A549 (cell line): Measurements from ENCODE around the gene MRPL17. TPM values are rescaled to one million over a fixed set of nuclear protein-coding genes. Genes with fewer than 3 reads are reported as not detected.
A peak's percentile ranks its signal among the peaks of the same experiment; 100 is the strongest.

Source experiments
- ATAC-seq, 2 experiments: fragments of 200-7000 bp in 1 of 2; fragments of >200 bp in 1 of 2; cut with Nextera tagmentation in 1 of 2; cut with Tn5 transposase in 1 of 2; 3 replicates each; pipeline versions ENCODE4 v1.8.0 to v1.9.1; 2018 to 2020; ENCODE audit warnings: mild to moderate bottlenecking in 1 of 2, moderate library complexity in 1 of 2
- CTCF ChIA-PET: fragments of 300-600 bp; sonication (Branson Sonifier 250); formaldehyde crosslinking; extraction: SDS; loops from one replicate; lab custom pipeline; 2021; ENCODE audit warnings: antibody characterized with exemption, inconsistent platforms; lab: Yijun Ruan, JAX
- POLR2A ChIA-PET: fragments of 350-600 bp; formaldehyde crosslinking; extraction: SDS; loops from one replicate; lab custom pipeline; 2021; ENCODE audit warnings: antibody characterized with exemption, inconsistent platforms; lab: Yijun Ruan, JAX
- DNase-seq, 2 experiments: peaks; one replicate each; pipeline versions ENCODE4 v3.0.0 to v3.0.0-alpha.2; 2011 to 2016; ENCODE audit warnings: low read depth in 1 of 2, low spot score in 1 of 2
- FAIRE-seq: peaks from 2 replicates; lab custom pipeline; 2011; peaks lifted over from hg19 to GRCh38; lab: Jason Lieb, UNC
- H3K27ac ChIP-seq, 2 experiments: fragments of >200 bp; sonication (Bioruptor Twin); formaldehyde crosslinking; 3 replicates each; pipeline ENCODE4 v1.5.1; 2016 to 2017
- H3K4me1 ChIP-seq: fragments of >200 bp; sonication (Bioruptor Twin); formaldehyde crosslinking; 3 replicates; pipeline ENCODE4 v1.6.1; 2016
- H3K4me2 ChIP-seq: fragments of >200 bp; sonication (Bioruptor Twin); formaldehyde crosslinking; 3 replicates; pipeline ENCODE4 v1.6.1; 2016
- H3K4me3 ChIP-seq: fragments of >200 bp; sonication (Bioruptor Twin); formaldehyde crosslinking; 3 replicates; pipeline ENCODE4 v1.5.1; 2016
- H3K9me3 ChIP-seq: fragments of >200 bp; sonication (Bioruptor Twin); formaldehyde crosslinking; 3 replicates; pipeline ENCODE4 v1.6.1; 2016
- CEBPB ChIP-seq, 2 experiments: fragments of >200 bp in 1 of 2; sonication (Bioruptor Twin) in 1 of 2; formaldehyde crosslinking in 1 of 2; IDR thresholded peaks; 2 replicates each; pipeline ENCODE4 v1.6.1; 2012 to 2016
- CHD2 ChIP-seq: fragments of 150-350 bp; IDR thresholded peaks from 2 replicates; pipeline ENCODE4 v1.6.1; 2014; ENCODE audit warnings: low read length; ENCODE audit not compliant: partially characterized antibody
- CHD4 ChIP-seq: fragments of 200-600 bp; sonication (generic); IDR thresholded peaks from 2 replicates; pipeline ENCODE4 v1.6.1; 2016; ENCODE audit warnings: antibody characterized with exemption, mild to moderate bottlenecking, borderline replicate concordance
- EHF ChIP-seq: fragments of 250-450 bp; sonication (Bioruptor Pico); IDR thresholded peaks from 2 replicates; pipeline ENCODE4 v1.5.0; 2020; ENCODE audit warnings: mild to moderate bottlenecking
- EP300 ChIP-seq, 2 experiments: fragments of >200 bp; sonication (Bioruptor Twin); formaldehyde crosslinking; IDR thresholded peaks; 2 replicates in 1 of 2; 3 replicates in 1 of 2; pipeline ENCODE4 v1.6.1; 2016 to 2017
- ESRRA ChIP-seq: fragments of 150-350 bp; IDR thresholded peaks from 2 replicates; pipeline ENCODE4 v1.6.1; 2014; ENCODE audit warnings: mild to moderate bottlenecking, low read length, borderline replicate concordance
- HEYL ChIP-seq: fragments of 250-450 bp; sonication (Bioruptor Pico); IDR thresholded peaks from 2 replicates; pipeline ENCODE4 v1.8.0; 2021; ENCODE audit warnings: mild to moderate bottlenecking, moderate library complexity
- HOXA7 ChIP-seq: fragments of 250-450 bp; sonication (Bioruptor Pico); IDR thresholded peaks from 2 replicates; pipeline ENCODE4 v1.5.0; 2020; ENCODE audit warnings: mild to moderate bottlenecking, moderate library complexity
- JUNB ChIP-seq: fragments of >200 bp; sonication (Bioruptor Twin); formaldehyde crosslinking; IDR thresholded peaks from 2 replicates; pipeline ENCODE4 v1.6.1; 2016
- MAFK ChIP-seq: fragments of 450-650 bp; IDR thresholded peaks from 2 replicates; pipeline ENCODE4 v1.6.1; 2014; ENCODE audit not compliant: partially characterized antibody
- MAZ ChIP-seq: fragments of 150-350 bp; IDR thresholded peaks from 2 replicates; pipeline ENCODE4 v1.6.1; 2014; ENCODE audit warnings: antibody characterized with exemption, low read depth, low read length, borderline replicate concordance
- NFE2L2 ChIP-seq: fragments of 150-350 bp; conservative IDR thresholded peaks from 2 replicates; pipeline ENCODE4 v1.6.1; 2014; ENCODE audit warnings: low read length
- NPAS2 ChIP-seq: fragments of 250-450 bp; sonication (Bioruptor Pico); IDR thresholded peaks from 2 replicates; pipeline ENCODE4 v1.8.0; 2022; ENCODE audit warnings: mild to moderate bottlenecking, moderate library complexity, borderline replicate concordance
- NR3C1 ChIP-seq: fragments of >200 bp; sonication (Bioruptor Twin); formaldehyde crosslinking; IDR thresholded peaks from 3 replicates; pipeline ENCODE4 v1.6.1; 2017
- RAD21 ChIP-seq, 2 experiments: fragments of >200 bp in 1 of 2; sonication (Bioruptor Twin) in 1 of 2; formaldehyde crosslinking in 1 of 2; IDR thresholded peaks in 1 of 2; conservative IDR thresholded peaks in 1 of 2; 2 replicates in 1 of 2; 3 replicates in 1 of 2; pipeline ENCODE4 v1.6.1; 2012 to 2018; ENCODE audit warnings: inconsistent platforms in 1 of 2
- ZFP36 ChIP-seq: fragments of 450-650 bp; IDR thresholded peaks from 2 replicates; pipeline ENCODE4 v1.6.1; 2014; ENCODE audit warnings: borderline replicate concordance; ENCODE audit not compliant: partially characterized antibody
- ZNF302 ChIP-seq: fragments of 250-450 bp; sonication (Bioruptor Pico); IDR thresholded peaks from 2 replicates; pipeline ENCODE4 v1.9.0; 2021; ENCODE audit warnings: inconsistent platforms, mild to moderate bottlenecking, moderate library complexity
- ZSCAN20 ChIP-seq: fragments of 250-450 bp; sonication (Bioruptor Pico); IDR thresholded peaks from 2 replicates; pipeline ENCODE4 v1.8.0; 2022; ENCODE audit warnings: mild to moderate bottlenecking, moderate library complexity
- WGBS: methylation state at CpG from one replicate; pipeline ENCODE4 v1.1.6; 2017; ENCODE audit errors: missing lambda C conversion rate; 5-methylcytosine and 5-hydroxymethylcytosine counted together
- polyA plus RNA-seq, 4 experiments: library from polyadenylated mRNA; depleted of rRNA in 3 of 4; stranded (reverse); fragments of >200 nt; fragmentation: RNase III in 1 of 4; extraction: RNeasy Plus Mini Kit Qiagen cat#74134 plus additional on column Dnase treatment in 1 of 4; gene quantifications; 2 replicates in 3 of 4; 3 replicates in 1 of 4; pipeline ENCODE4 v1.2.3, GENCODE V29; 2011 to 2017
- TF ChIP-seq, protein P1 (sequence below): IDR thresholded peaks from 2 replicates; pipeline ENCODE4 v1.6.1; 2012; ENCODE audit warnings: low read depth, borderline replicate concordance
- TF ChIP-seq, protein P2 (sequence below): fragments of 450-650 bp; IDR thresholded peaks from 2 replicates; pipeline ENCODE4 v1.6.1; 2014; ENCODE audit warnings: antibody characterized with exemption
- TF ChIP-seq, protein P3 (sequence below): fragments of >200 bp; sonication (Bioruptor Twin); formaldehyde crosslinking; IDR thresholded peaks from 3 replicates; pipeline ENCODE4 v1.5.1; 2016
- TF ChIP-seq, protein P4 (sequence below): fragments of 150-350 bp; IDR thresholded peaks from 2 replicates; pipeline ENCODE4 v1.6.1; 2014; ENCODE audit warnings: low read depth, mild to moderate bottlenecking, low read length

Gene MRPL17
- polyA plus RNA-seq, 2 of the 4 experiments (the other 2 are of a cell fraction), result 96.8 to 128 TPM

DNA sequence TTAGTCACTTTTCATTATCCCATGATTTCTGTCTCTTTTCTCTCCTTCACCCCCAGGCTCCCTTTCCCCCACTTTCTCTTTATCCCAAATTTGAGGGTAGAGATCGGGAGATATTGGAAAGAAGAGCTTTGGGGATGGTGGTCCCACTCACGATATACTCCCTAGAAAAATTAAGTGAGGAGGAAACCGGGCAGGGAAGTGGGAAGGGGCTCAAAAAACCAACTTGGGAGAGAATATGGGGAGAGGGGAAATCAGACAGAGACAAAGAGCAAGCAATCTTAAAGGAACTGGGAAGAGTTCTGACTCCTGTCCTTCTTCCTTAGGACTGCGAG, 26.6 kb downstream of the MRPL17 start (continued):
- TF ChIP-seq ZNF302 (CRISPR knock-in tag) (no peak), RAD21 (conservative IDR thresholded peaks at IDR 0.05 in 1 of 2, IDR thresholded peaks at IDR 0.05 in 1 of 2) (no peak)
- TF ChIP-seq, all 56 proteins: peak for 0

DNA sequence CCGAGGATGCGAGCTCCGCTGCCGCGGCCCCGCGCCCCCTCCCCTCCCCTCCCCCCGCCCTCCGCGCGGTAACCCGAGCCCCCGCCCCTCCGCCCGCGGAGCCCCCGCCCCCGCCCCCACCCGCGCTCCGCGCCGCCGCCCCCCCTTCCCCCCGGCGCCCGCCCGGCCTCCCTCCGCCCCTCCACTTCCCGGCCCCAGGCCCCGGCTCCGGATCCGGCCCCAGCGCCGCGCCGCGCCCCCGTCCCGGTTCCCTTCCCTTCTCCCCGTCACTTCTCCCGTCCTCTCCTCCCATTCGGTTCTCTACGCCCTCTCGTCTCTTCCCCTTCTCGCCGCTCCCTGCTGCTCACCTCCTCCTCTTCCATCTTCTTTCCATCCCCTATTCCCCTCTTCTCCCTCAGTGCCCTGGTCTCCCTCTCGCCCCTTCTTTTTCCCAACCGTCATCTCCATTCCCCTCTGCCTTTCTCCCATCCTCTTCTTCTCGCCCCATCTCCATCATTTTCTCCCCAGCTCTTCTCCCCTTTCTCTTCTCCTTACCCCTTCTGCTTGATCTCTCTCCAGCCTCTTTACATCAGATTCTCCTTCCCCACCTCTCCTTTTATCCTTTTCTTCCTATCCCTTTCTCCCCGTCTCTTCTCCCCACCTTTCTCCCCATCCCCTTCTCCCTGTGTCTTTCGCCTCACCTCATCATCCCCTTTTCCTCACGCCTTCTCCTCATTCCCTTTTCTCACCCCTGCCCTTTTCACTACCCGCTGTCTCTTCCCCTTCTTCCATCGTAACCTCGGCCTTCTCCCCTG, 27.2 kb downstream of the MRPL17 start, which contains the start of gene DCHS1:
Gene DCHS1, minus strand, starts transcription at position 20 of the 794 bp plus-strand sequence. CDS start 14,196 bp downstream, outside the sequence.
- Histone ChIP-seq H3K9me3 (no peaks in the 10 kb centered on the region), H3K4me1 (no peaks in the 10 kb centered on the region)
- no peak for TF ChIP-seq EHF (CRISPR knock-in tag)
- no peak for TF ChIP-seq NR3C1
- no peak for TF ChIP-seq ESRRA
- TF ChIP-seq, protein P1, sequence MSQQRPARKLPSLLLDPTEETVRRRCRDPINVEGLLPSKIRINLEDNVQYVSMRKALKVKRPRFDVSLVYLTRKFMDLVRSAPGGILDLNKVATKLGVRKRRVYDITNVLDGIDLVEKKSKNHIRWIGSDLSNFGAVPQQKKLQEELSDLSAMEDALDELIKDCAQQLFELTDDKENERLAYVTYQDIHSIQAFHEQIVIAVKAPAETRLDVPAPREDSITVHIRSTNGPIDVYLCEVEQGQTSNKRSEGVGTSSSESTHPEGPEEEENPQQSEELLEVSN, result no peak
- TF ChIP-seq HOXA7 (CRISPR knock-in tag), result no peak
- no peak for TF ChIP-seq CHD2
- no peak for TF ChIP-seq JUNB
- TF ChIP-seq CHD4, result no peak
- no peak for TF ChIP-seq RAD21 (conservative IDR thresholded peaks at IDR 0.05 in 1 of 2, IDR thresholded peaks at IDR 0.05 in 1 of 2)
- no peak for TF ChIP-seq ZSCAN20
- no peak for TF ChIP-seq ZNF302 (CRISPR knock-in tag)
- TF ChIP-seq, protein P2, sequence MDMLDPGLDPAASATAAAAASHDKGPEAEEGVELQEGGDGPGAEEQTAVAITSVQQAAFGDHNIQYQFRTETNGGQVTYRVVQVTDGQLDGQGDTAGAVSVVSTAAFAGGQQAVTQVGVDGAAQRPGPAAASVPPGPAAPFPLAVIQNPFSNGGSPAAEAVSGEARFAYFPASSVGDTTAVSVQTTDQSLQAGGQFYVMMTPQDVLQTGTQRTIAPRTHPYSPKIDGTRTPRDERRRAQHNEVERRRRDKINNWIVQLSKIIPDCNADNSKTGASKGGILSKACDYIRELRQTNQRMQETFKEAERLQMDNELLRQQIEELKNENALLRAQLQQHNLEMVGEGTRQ, result no peak
- no peak for TF ChIP-seq NPAS2 (CRISPR knock-in tag)
- TF ChIP-seq MAZ, result no peak
- TF ChIP-seq, all 56 proteins: peak for 0
- Histone ChIP-seq H3K27ac (peak within 1 kb of the TSS in 1 of 2 experiments; percentile 74; a peak in 2 of 6 replicates), H3K4me3 (peak within 1 kb of the TSS; percentile 36), H3K4me2 (peak within 1 kb of the TSS; percentile 77)
- FAIRE-seq, result no peak
- DNase-seq, result no peak
- 50% methylated on average over 17 of the region's 56 CpGs for WGBS
- POLR2A ChIA-PET, result no interaction called here
- CTCF ChIA-PET, result interaction anchor here (0.8 to 1.8 kb wide), 2 partner anchors 28 to 30 kb away, joined by 3 to 5 read pairs; partner anchors contain the start of gene MRPL17
- ATAC-seq, result peak in 1 of 2 experiments; percentile 33; a peak in 3 of 6 replicates

DNA sequence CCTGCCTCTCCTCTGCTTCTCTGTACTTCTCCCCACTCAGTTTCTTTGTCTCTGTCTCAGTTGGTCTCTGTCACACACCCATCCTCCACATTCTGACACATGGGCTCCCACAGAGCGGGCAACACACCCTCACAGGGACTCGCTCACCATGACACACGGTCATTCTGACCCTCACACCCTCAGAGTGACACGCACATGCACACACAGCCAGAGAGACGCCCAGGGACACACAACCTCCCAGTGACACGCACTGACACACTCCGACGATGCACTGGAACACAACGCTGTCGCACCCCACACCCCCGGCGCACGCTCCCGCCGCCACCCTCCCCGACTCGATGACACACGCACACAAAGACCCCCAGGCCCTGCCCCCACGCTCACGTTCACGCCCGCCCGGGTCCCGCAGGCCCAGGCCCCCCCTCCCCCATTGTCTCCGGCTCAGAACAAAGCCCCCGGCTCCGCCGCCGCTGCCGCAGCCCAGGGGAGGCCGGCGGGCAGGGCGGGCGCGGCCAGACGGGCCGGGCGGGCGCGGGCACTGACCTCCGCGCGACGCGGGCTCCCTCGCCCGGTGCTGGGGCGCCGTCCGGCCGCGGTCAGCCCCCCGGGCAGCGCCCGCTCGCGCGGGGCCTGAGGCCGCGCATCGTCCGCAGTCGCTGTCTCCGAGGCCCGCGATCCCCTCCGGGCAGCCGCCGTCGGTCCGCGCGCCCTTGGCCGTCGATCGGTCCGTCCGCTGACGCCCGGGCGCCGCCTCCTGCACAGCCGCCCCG, 27.9 kb downstream of the MRPL17 start:
- peak overlapping the region; percentile 77 for H3K4me2 ChIP-seq
- 17% methylated on average over 27 of the region's 84 CpGs for whole genome bisulfite sequencing

More for the DNA sequence above, 27.9 kb downstream of the MRPL17 start:
- Histone ChIP-seq H3K27ac (peak overlapping the region in 1 of 2 experiments; percentile 74; a peak in 2 of 6 replicates), H3K4me3 (peak overlapping the region; percentile 36), H3K9me3 (no peaks in the 10 kb centered on the region), H3K4me1 (no peaks in the 10 kb centered on the region)
- ChIA-PET POLR2A (no interaction called here), CTCF (interaction anchor here (0.8 kb wide), 1 partner anchor 31 kb away, joined by 3 read pairs; no protein-coding TSS in a partner anchor)
- DNase-seq, result no peak
- no peak for FAIRE-seq
- TF ChIP-seq HEYL (no peak), JUNB (no peak), CEBPB (IDR thresholded peaks at IDR 0.05) (no peak), NR3C1 (no peak), MAZ (no peak), RAD21 (conservative IDR thresholded peaks at IDR 0.05 in 1 of 2, IDR thresholded peaks at IDR 0.05 in 1 of 2) (no peak), ZFP36 (no peak), MAFK (no peak), NFE2L2 (no peak), NPAS2 (CRISPR knock-in tag) (no peak), EP300 (IDR thresholded peaks at IDR 0.05) (no peak)
- TF ChIP-seq, protein P3, sequence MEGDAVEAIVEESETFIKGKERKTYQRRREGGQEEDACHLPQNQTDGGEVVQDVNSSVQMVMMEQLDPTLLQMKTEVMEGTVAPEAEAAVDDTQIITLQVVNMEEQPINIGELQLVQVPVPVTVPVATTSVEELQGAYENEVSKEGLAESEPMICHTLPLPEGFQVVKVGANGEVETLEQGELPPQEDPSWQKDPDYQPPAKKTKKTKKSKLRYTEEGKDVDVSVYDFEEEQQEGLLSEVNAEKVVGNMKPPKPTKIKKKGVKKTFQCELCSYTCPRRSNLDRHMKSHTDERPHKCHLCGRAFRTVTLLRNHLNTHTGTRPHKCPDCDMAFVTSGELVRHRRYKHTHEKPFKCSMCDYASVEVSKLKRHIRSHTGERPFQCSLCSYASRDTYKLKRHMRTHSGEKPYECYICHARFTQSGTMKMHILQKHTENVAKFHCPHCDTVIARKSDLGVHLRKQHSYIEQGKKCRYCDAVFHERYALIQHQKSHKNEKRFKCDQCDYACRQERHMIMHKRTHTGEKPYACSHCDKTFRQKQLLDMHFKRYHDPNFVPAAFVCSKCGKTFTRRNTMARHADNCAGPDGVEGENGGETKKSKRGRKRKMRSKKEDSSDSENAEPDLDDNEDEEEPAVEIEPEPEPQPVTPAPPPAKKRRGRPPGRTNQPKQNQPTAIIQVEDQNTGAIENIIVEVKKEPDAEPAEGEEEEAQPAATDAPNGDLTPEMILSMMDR, result no peak
- TF ChIP-seq, protein P4, sequence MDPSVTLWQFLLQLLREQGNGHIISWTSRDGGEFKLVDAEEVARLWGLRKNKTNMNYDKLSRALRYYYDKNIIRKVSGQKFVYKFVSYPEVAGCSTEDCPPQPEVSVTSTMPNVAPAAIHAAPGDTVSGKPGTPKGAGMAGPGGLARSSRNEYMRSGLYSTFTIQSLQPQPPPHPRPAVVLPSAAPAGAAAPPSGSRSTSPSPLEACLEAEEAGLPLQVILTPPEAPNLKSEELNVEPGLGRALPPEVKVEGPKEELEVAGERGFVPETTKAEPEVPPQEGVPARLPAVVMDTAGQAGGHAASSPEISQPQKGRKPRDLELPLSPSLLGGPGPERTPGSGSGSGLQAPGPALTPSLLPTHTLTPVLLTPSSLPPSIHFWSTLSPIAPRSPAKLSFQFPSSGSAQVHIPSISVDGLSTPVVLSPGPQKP, result no peak
- ATAC-seq, result no peak
